DOHH2 (cell line): ENCODE results near the gene ANKRD60.

Experiments used
- H3F3A ChIP-seq: fragments of 200-600 bp; sonication (generic), shearing (Covaris generic); 2 replicates; pipeline ENCODE4 v1.6.0; 2016; ENCODE audit warnings: antibody characterized with exemption, mild to moderate bottlenecking; ENCODE audit not compliant: control insufficient read depth, insufficient read depth
- H3K27ac ChIP-seq: fragments of 200-600 bp; sonication (generic); 2 replicates; pipeline ENCODE4 v1.5.1; 2014; ENCODE audit warnings: low read depth, mild to moderate bottlenecking, low read length, moderate library complexity
- H3K27me3 ChIP-seq: fragments of 200-600 bp; sonication (generic); 2 replicates; pipeline ENCODE4 v1.6.1; 2014; ENCODE audit warnings: mild to moderate bottlenecking, low read length, mixed read lengths; ENCODE audit not compliant: control insufficient read depth
- H3K36me3 ChIP-seq: fragments of 200-600 bp; sonication (generic); 2 replicates; pipeline ENCODE4 v1.6.1; 2014; ENCODE audit warnings: mild to moderate bottlenecking, low read length, moderate library complexity, mixed read lengths; ENCODE audit not compliant: control insufficient read depth
- H3K4me1 ChIP-seq: fragments of 200-600 bp; sonication (generic); 2 replicates; pipeline ENCODE4 v1.6.1; 2014; ENCODE audit warnings: mild to moderate bottlenecking, low read length, mixed read lengths; ENCODE audit not compliant: control insufficient read depth
- H3K4me2 ChIP-seq: fragments of 200-600 bp; sonication (generic); 2 replicates; pipeline ENCODE4 v1.6.0; 2014; ENCODE audit warnings: mild to moderate bottlenecking, low read length, moderate library complexity
- H3K4me3 ChIP-seq: fragments of 200-600 bp; sonication (generic); 2 replicates; pipeline ENCODE4 v1.5.1; 2014; ENCODE audit warnings: mild to moderate bottlenecking, low read length, mixed read lengths
- H3K79me2 ChIP-seq: fragments of 200-600 bp; sonication (generic); 2 replicates; pipeline ENCODE4 v1.6.1; 2014; ENCODE audit warnings: mild to moderate bottlenecking, low read length, mixed read lengths; ENCODE audit not compliant: control insufficient read depth
- H3K9me2 ChIP-seq: fragments of 200-600 bp; sonication (generic); replicated peaks from 2 replicates; pipeline ENCODE4 v1.6.1; 2014; ENCODE audit warnings: mild to moderate bottlenecking, low read length, mixed read lengths; ENCODE audit not compliant: control insufficient read depth
- H3K9me3 ChIP-seq: fragments of 200-600 bp; sonication (generic); 2 replicates; pipeline ENCODE4 v1.6.1; 2014; ENCODE audit warnings: antibody characterized with exemption, low read length, mixed read lengths; ENCODE audit not compliant: control insufficient read depth, insufficient read depth
- H4K20me1 ChIP-seq: fragments of 200-600 bp; sonication (generic); 2 replicates; pipeline ENCODE4 v1.6.0; 2014; ENCODE audit warnings: low read depth, mild to moderate bottlenecking, antibody characterized with exemption, low read length, moderate library complexity; ENCODE audit not compliant: control insufficient read depth, insufficient read depth
- EZH2phosphoT487 ChIP-seq: fragments of 200-600 bp; sonication (generic); IDR thresholded peaks from 2 replicates; pipeline ENCODE4 v1.6.1; 2017; ENCODE audit warnings: borderline replicate concordance, mild to moderate bottlenecking, antibody characterized with exemption, low read length, moderate library complexity, mixed read lengths
- TF ChIP-seq, protein P1 (sequence below): fragments of 200-600 bp; sonication (generic); IDR thresholded peaks from one replicate; pipeline ENCODE4 v1.5.1; 2014; ENCODE audit warnings: antibody characterized with exemption, mild to moderate bottlenecking, low read depth, low read length; ENCODE audit not compliant: poor library complexity, severe bottlenecking

ANKRD60 gene

DNA sequence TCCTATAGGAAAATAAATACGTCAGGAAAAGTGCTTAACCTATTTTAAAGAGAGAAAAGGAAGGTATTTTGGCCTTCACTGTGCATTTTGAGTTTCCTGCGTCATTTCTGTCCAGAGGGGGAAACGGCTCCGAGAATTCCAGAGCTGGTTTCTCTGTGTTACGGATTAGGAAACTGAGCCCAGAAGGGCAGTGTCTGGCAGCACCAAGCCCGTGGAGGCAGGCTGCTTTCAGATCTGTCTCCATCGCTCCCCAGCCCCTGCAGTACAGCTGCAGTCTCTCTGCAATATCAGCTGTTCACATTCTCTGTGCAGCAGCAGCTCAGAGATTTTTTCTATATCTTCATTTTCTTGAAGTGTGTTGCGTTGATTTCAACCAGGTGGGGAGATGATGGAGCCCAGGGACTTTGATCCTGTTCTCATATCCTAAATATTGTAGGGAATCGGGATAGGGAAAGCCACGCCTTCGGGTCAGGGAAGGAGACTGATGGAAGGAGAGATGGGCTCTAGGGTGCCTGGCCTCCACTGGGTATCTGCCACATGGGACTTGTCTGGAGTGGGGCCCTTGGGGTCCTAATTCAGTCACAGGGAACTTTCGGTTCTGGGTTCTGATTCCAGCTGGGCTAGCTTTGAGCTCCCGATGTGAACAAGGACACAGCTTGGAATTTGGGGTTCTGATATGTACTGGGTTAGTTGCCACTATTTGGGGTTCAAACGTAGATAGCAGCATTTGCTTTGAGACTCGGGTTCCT, 2.8 kb downstream of the ANKRD60 start:
- TF ChIP-seq EZH2phosphoT487 = no peak
- TF ChIP-seq, protein P1, sequence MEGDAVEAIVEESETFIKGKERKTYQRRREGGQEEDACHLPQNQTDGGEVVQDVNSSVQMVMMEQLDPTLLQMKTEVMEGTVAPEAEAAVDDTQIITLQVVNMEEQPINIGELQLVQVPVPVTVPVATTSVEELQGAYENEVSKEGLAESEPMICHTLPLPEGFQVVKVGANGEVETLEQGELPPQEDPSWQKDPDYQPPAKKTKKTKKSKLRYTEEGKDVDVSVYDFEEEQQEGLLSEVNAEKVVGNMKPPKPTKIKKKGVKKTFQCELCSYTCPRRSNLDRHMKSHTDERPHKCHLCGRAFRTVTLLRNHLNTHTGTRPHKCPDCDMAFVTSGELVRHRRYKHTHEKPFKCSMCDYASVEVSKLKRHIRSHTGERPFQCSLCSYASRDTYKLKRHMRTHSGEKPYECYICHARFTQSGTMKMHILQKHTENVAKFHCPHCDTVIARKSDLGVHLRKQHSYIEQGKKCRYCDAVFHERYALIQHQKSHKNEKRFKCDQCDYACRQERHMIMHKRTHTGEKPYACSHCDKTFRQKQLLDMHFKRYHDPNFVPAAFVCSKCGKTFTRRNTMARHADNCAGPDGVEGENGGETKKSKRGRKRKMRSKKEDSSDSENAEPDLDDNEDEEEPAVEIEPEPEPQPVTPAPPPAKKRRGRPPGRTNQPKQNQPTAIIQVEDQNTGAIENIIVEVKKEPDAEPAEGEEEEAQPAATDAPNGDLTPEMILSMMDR = no peak
- H3K79me2 ChIP-seq = no peaks in the 10 kb centered on the region
- H3K27ac ChIP-seq = no peak overlapping the region
- no peaks in the 10 kb centered on the region for H3K9me2 ChIP-seq
- no peaks in the 10 kb centered on the region for H3K4me1 ChIP-seq
- H3K4me3 ChIP-seq = no peak overlapping the region
- H3K9me3 ChIP-seq = no peaks in the 10 kb centered on the region
- H3K4me2 ChIP-seq = no peak overlapping the region
- peaks cover 25% of the 10 kb centered on the region for H3K27me3 ChIP-seq
- no peaks in the 10 kb centered on the region for H3F3A ChIP-seq
- H3K36me3 ChIP-seq = no peaks in the 10 kb centered on the region
- H4K20me1 ChIP-seq = no peaks in the 10 kb centered on the region

DNA sequence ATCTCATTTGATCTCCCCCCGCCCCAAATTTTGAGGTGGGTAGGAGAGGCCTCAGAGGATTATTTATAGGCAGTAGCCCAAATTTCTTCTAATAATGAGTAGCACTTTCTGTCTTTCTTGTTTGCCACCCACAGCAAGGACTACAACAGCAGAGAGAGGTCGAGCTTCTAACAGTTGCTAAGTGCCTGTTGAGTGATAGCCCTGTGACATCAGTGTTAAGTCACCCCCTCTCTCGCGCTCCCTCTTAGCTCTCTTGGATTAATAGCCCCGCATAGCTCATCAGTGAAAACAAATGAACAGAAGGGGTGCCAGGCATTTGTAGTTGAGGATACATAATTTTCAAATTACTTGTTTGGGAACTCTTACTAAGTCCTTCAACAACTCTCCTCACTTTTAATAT, 3.5 kb downstream of the ANKRD60 start:
- Histone ChIP-seq H3F3A (no peaks in the 10 kb centered on the region), H3K9me3 (no peaks in the 10 kb centered on the region), H4K20me1 (no peaks in the 10 kb centered on the region), H3K4me3 (no peak overlapping the region), H3K79me2 (no peaks in the 10 kb centered on the region), H3K27ac (no peak overlapping the region), H3K27me3 (peaks cover 29% of the 10 kb centered on the region), H3K9me2 (no peaks in the 10 kb centered on the region), H3K4me2 (no peak overlapping the region), H3K4me1 (no peaks in the 10 kb centered on the region), H3K36me3 (no peaks in the 10 kb centered on the region)
- TF ChIP-seq, protein P1 = no peak
- no peak for TF ChIP-seq EZH2phosphoT487

- Histone ChIP-seq H3K9me2 (no peaks in the 10 kb centered on the region), H3K27ac (no peak overlapping the region), H4K20me1 (no peaks in the 10 kb centered on the region), H3K36me3 (no peaks in the 10 kb centered on the region), H3K9me3 (no peaks in the 10 kb centered on the region), H3K27me3 (peaks cover 37% of the 10 kb centered on the region), H3K4me1 (no peaks in the 10 kb centered on the region), H3K4me2 (no peak overlapping the region), H3F3A (no peaks in the 10 kb centered on the region), H3K4me3 (no peak overlapping the region), H3K79me2 (no peaks in the 10 kb centered on the region)
- TF ChIP-seq EZH2phosphoT487 = no peak
- TF ChIP-seq, protein P1 = no peak
Observed at GRCh38 chr20:58224097-58224496, 4.4 kb downstream of the ANKRD60 start.
